Testis (tissue), 3 donors: Measurements from ENCODE around the gene HERC4. TPM values are rescaled to one million over a fixed set of nuclear protein-coding genes. Genes with fewer than 3 reads are reported as not detected.
"Not testable (repeated sequence)": the region's sequence is repeated elsewhere in the genome, so short reads cannot be mapped to it uniquely, and the experiment has no call there.

Experiments
- DNase-seq: peaks from one replicate; pipeline ENCODE4 v3.0.0-alpha.2; 2019
- H3K27ac ChIP-seq, 2 donors: fragments of 200-600 bp; sonication (generic); one replicate each; pipeline ENCODE4 v1.5.1; 2019
- H3K27me3 ChIP-seq: fragments of 200-600 bp; sonication (generic); one replicate; pipeline ENCODE4 v1.5.1; 2019
- H3K36me3 ChIP-seq: fragments of 200-600 bp; sonication (generic); one replicate; pipeline ENCODE4 v1.5.1; 2017; ENCODE audit warnings: low read depth; ENCODE audit errors: missing control alignments
- H3K4me1 ChIP-seq: fragments of 200-600 bp; sonication (generic); one replicate; pipeline ENCODE4 v1.5.1; 2019
- H3K4me3 ChIP-seq, 2 donors: fragments of 200-600 bp; sonication (generic); one replicate each; pipeline ENCODE4 v1.5.1; 2017 to 2019
- H3K9me3 ChIP-seq: fragments of 200-600 bp; sonication (generic); one replicate; pipeline ENCODE4 v1.5.1; 2017
- CTCF ChIP-seq, 3 experiments: fragments of 450-650 bp in 2 of 3; fragments of 200-600 bp in 1 of 3; sonication (generic) in 1 of 3; IDR thresholded peaks; one replicate each; pipeline ENCODE4 v1.5.1; 2016 to 2019; ENCODE audit warnings: antibody characterized with exemption in 3 of 3, mild to moderate bottlenecking in 2 of 3, moderate library complexity in 1 of 3
- POLR2A ChIP-seq: fragments of 450-650 bp; IDR thresholded peaks from one replicate; pipeline ENCODE4 v1.6.1; 2017; ENCODE audit warnings: antibody characterized with exemption, mild to moderate bottlenecking, moderate library complexity
- WGBS, 2 donors: methylation state at CpG; one replicate each; pipeline ENCODE4 v1.1.5; 2018; 5-methylcytosine and 5-hydroxymethylcytosine counted together
- intact Hi-C: fragments of 100-400 bp; cut with DNase I; formaldehyde crosslinking; loops from one replicate; pipeline ENCODE4 v1.15.1; 2023; ENCODE audit warnings: low total_unique reads
- polyA plus RNA-seq: library from polyadenylated mRNA; stranded (reverse); fragments of 350-450 nt; fragmentation: Illumina TruSeq; extraction: RNeasy Lipid Tissue Mini Kit (QIAGEN cat#74804); gene quantifications from one replicate; pipeline ENCODE4 v1.2.3, GENCODE V29; 2014; ENCODE audit warnings: low read depth, low replicate concordance; ENCODE audit not compliant: insufficient read depth
- total RNA-seq, 2 donors: library from RNA; depleted of rRNA; stranded (reverse); fragments of >200 nt; gene quantifications; one replicate each; pipeline ENCODE4 v1.2.3, GENCODE V29; 2016

Gene HERC4
- total and polyA plus RNA-seq, 3 donors from 2014 or later, result 30.5 to 79.1 (median 67.3) TPM

GRCh38 chr10:67971311-67971710 lies 103.8 kb downstream of the HERC4 start:
- Histone ChIP-seq H3K36me3 (no peaks in the 10 kb centered on the region), H3K4me1 (peaks cover 6% of the 10 kb centered on the region), H3K27ac (no peak overlapping the region), H3K4me3 (no peak overlapping the region), H3K27me3 (no peaks in the 10 kb centered on the region), H3K9me3 (no peaks in the 10 kb centered on the region)
- 100% methylated on average over 1 of the region's 1 CpG for WGBS, 2 donors
- intact Hi-C loops, result no loop called here
- TF ChIP-seq POLR2A (no peak), CTCF (IDR thresholded peaks at IDR 0.05) (no peak)
- DNase-seq, result no peak

- TF ChIP-seq CTCF (IDR thresholded peaks at IDR 0.05), result no peak
- no peak for TF ChIP-seq POLR2A
- no peak for DNase-seq
- H3K4me1 ChIP-seq, result no peaks in the 10 kb centered on the region
- no peaks in the 10 kb centered on the region for H3K36me3 ChIP-seq
- H3K27ac ChIP-seq, result no peak overlapping the region
- intact Hi-C loops, result no loop called here
- H3K27me3 ChIP-seq, result no peaks in the 10 kb centered on the region
- no peak overlapping the region for H3K4me3 ChIP-seq
- no peaks in the 10 kb centered on the region for H3K9me3 ChIP-seq
Observed at GRCh38 chr10:67969875-67970274, 105.2 kb downstream of the HERC4 start.

- H3K27me3 ChIP-seq, result not testable (repeated sequence)
Observed at GRCh38 chr10:67966035-67966434, 109.0 kb downstream of the HERC4 start.

GRCh38 chr10:67965456-67965855 lies 109.6 kb downstream of the HERC4 start:
- H3K4me1 ChIP-seq, result no peaks in the 10 kb centered on the region
- TF ChIP-seq CTCF (IDR thresholded peaks at IDR 0.05) (no peak), POLR2A (no peak)
- intact Hi-C loops, result no loop called here
- no peaks in the 10 kb centered on the region for H3K36me3 ChIP-seq
- no peak overlapping the region for H3K4me3 ChIP-seq
- no peak for DNase-seq
- H3K27ac ChIP-seq, result no peak overlapping the region
- 95 to 97% methylated on average over 2 of the region's 2 CpGs for WGBS, 2 donors
- no peaks in the 10 kb centered on the region for H3K9me3 ChIP-seq
- H3K27me3 ChIP-seq, result no peaks in the 10 kb centered on the region

More at GRCh38 chr10:67966035-67966434, 109.0 kb downstream of the HERC4 start:
- H3K4me3 ChIP-seq, H3K27ac ChIP-seq, H3K36me3 ChIP-seq, intact Hi-C loops, H3K4me1 ChIP-seq, H3K9me3 ChIP-seq, DNase-seq: not testable (repeated sequence)
- WGBS, 2 donors, result 92 to 96% methylated on average over 4 of the region's 4 CpGs

GRCh38 chr10:67959839-67960476 lies 115.1 kb downstream of the HERC4 start:
- no peak for DNase-seq
- 90 to 91% methylated on average over 8 of the region's 8 CpGs for WGBS, 2 donors
- intact Hi-C loops, result no loop called here
- H3K36me3 ChIP-seq, result no peaks in the 10 kb centered on the region
- H3K4me1 ChIP-seq, result no peaks in the 10 kb centered on the region
- no peaks in the 10 kb centered on the region for H3K9me3 ChIP-seq
- H3K4me3 ChIP-seq, result no peak overlapping the region
- H3K27ac ChIP-seq, result no peak overlapping the region
- TF ChIP-seq POLR2A (no peak), CTCF (IDR thresholded peaks at IDR 0.05) (no peak)
- H3K27me3 ChIP-seq, result no peaks in the 10 kb centered on the region
